OCI-LY7 (cell line): Measurements from ENCODE around the gene BAIAP2L1. TPM values are rescaled to one million over a fixed set of nuclear protein-coding genes. Genes with fewer than 3 reads are reported as not detected.

Experiments used
- BruUV-seq: library from RNA; stranded (reverse); fragments of 400-500 nt; replicated peaks from 2 replicates; lab custom pipeline; 2021; lab: Mats Ljungman, UMichigan
- CTCF ChIA-PET: fragments of 300-600 bp; sonication (Branson Sonifier 250); formaldehyde crosslinking; loops from one replicate; lab custom pipeline; 2022; ENCODE audit warnings: antibody characterized with exemption; ENCODE audit not compliant: unreplicated experiment; lab: Charles Lee
- POLR2A ChIA-PET: fragments of 300-600 bp; sonication (Branson Sonifier 250); formaldehyde crosslinking; loops from one replicate; lab custom pipeline; 2022; ENCODE audit warnings: antibody characterized with exemption; lab: Charles Lee
- DNase-seq: peaks from one replicate; pipeline ENCODE4 v3.0.0-alpha.2; 2015; ENCODE audit warnings: low spot score
- H2AFZ ChIP-seq: fragments of 200-600 bp; sonication (generic), shearing (Covaris generic); 2 replicates; pipeline ENCODE4 v1.6.1; 2014; ENCODE audit warnings: mild to moderate bottlenecking, antibody characterized with exemption, low read length, moderate library complexity
- H3K27ac ChIP-seq: fragments of 200-600 bp; sonication (generic); 2 replicates; pipeline ENCODE4 v1.5.1; 2014; ENCODE audit warnings: mixed run types, low read depth, mild to moderate bottlenecking, moderate library complexity, low read length, inconsistent platforms; ENCODE audit not compliant: poor library complexity, severe bottlenecking
- H3K36me3 ChIP-seq: fragments of 200-600 bp; sonication (generic); 2 replicates; pipeline ENCODE4 v1.6.1; 2014; ENCODE audit warnings: mild to moderate bottlenecking, antibody characterized with exemption, low read length, moderate library complexity, mixed read lengths; ENCODE audit not compliant: insufficient read depth
- H3K4me1 ChIP-seq: fragments of 200-600 bp; sonication (generic); 2 replicates; pipeline ENCODE4 v1.5.1; 2014; ENCODE audit warnings: mild to moderate bottlenecking, low read length; ENCODE audit not compliant: insufficient read depth, poor library complexity, severe bottlenecking
- H3K4me2 ChIP-seq: fragments of 200-600 bp; sonication (generic); 2 replicates; pipeline ENCODE4 v1.6.1; 2014; ENCODE audit warnings: mild to moderate bottlenecking, low read length
- H3K4me3 ChIP-seq: fragments of 200-600 bp; sonication (generic); 2 replicates; pipeline ENCODE4 v1.5.1; 2014; ENCODE audit warnings: mild to moderate bottlenecking, low read depth, low read length; ENCODE audit not compliant: poor library complexity, severe bottlenecking
- H3K79me2 ChIP-seq: fragments of 200-600 bp; sonication (generic); 2 replicates; pipeline ENCODE4 v1.6.1; 2016; ENCODE audit warnings: low read depth, mild to moderate bottlenecking, low read length, moderate library complexity, mixed read lengths; ENCODE audit not compliant: insufficient read depth
- H3K9me2 ChIP-seq: fragments of 200-600 bp; sonication (generic); 2 replicates; pipeline ENCODE4 v1.6.1; 2016; ENCODE audit warnings: mild to moderate bottlenecking, low read length, mixed read lengths; ENCODE audit not compliant: insufficient read depth
- H3K9me3 ChIP-seq: fragments of 200-600 bp; sonication (generic); 2 replicates; pipeline ENCODE4 v1.6.1; 2014; ENCODE audit warnings: mild to moderate bottlenecking, mixed run types, low read length, mixed read lengths
- H4K20me1 ChIP-seq: fragments of 200-600 bp; sonication (generic); 2 replicates; pipeline ENCODE4 v1.6.1; 2014; ENCODE audit warnings: mild to moderate bottlenecking, antibody characterized with exemption, low read length, moderate library complexity, mixed read lengths; ENCODE audit not compliant: insufficient read depth
- EZH2phosphoT487 ChIP-seq: fragments of 200-600 bp; sonication (generic); IDR thresholded peaks from 2 replicates; pipeline ENCODE4 v1.6.1; 2018; ENCODE audit warnings: low read depth, borderline replicate concordance, mild to moderate bottlenecking, mixed run types, antibody characterized with exemption, low read length, moderate library complexity, mixed read lengths
- intact Hi-C: fragments of 100-400 bp; cut with micrococcal nuclease; formaldehyde crosslinking; loops from one replicate; pipeline ENCODE4 v1.10.0; 2022; ENCODE audit not compliant: unreplicated experiment
- total RNA-seq, 2 experiments: library from RNA; depleted of rRNA in 1 of 2; stranded (reverse); fragments of >200 nt in 1 of 2; shearing (Covaris generic) in 1 of 2; gene quantifications; 2 replicates each; pipeline ENCODE4 v1.2.3, GENCODE V29; 2014 to 2022
- TF ChIP-seq, protein P1 (sequence below): fragments of 200-600 bp; sonication (generic); conservative IDR thresholded peaks from 2 replicates; pipeline ENCODE4 v1.5.1; 2014; ENCODE audit warnings: mild to moderate bottlenecking, antibody characterized with exemption, low read length, moderate library complexity, mixed read lengths

Gene BAIAP2L1
- total RNA-seq, 2 experiments from 2014 or later: not detected

DNA sequence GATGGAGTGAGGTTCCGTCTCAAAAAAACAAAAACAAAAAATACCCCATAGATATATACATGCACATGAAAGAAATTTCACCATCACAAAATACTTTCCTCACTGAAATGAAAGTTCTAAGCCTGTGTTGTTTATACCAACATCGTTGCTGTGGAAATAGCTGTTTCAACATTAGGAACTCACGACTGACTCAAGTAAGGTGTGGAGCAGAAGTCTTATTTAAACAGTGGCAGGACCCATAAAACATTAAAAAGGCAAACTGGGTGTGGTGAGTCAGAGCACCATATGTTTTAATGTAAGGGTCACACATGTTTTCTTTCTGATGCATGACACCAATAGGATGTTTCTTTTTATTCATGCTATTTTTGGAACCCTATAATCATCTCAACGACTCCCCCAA is 48.3 kb downstream of the BAIAP2L1 start:
- no peak overlapping the region for H3K4me3 ChIP-seq
- H4K20me1 ChIP-seq: no peaks in the 10 kb centered on the region
- ChIA-PET CTCF (no interaction called here), POLR2A (no interaction called here)
- BruUV-seq: no TSS peak
- no peak for TF ChIP-seq EZH2phosphoT487
- TF ChIP-seq, protein P1, sequence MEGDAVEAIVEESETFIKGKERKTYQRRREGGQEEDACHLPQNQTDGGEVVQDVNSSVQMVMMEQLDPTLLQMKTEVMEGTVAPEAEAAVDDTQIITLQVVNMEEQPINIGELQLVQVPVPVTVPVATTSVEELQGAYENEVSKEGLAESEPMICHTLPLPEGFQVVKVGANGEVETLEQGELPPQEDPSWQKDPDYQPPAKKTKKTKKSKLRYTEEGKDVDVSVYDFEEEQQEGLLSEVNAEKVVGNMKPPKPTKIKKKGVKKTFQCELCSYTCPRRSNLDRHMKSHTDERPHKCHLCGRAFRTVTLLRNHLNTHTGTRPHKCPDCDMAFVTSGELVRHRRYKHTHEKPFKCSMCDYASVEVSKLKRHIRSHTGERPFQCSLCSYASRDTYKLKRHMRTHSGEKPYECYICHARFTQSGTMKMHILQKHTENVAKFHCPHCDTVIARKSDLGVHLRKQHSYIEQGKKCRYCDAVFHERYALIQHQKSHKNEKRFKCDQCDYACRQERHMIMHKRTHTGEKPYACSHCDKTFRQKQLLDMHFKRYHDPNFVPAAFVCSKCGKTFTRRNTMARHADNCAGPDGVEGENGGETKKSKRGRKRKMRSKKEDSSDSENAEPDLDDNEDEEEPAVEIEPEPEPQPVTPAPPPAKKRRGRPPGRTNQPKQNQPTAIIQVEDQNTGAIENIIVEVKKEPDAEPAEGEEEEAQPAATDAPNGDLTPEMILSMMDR: no peak
- no peak overlapping the region for H3K4me2 ChIP-seq
- no peak overlapping the region for H3K27ac ChIP-seq
- no peaks in the 10 kb centered on the region for H3K36me3 ChIP-seq
- DNase-seq: no peak
- no peak overlapping the region for H2AFZ ChIP-seq
- H3K4me1 ChIP-seq: no peaks in the 10 kb centered on the region
- no peaks in the 10 kb centered on the region for H3K9me3 ChIP-seq
- no peaks in the 10 kb centered on the region for H3K9me2 ChIP-seq
- intact Hi-C loops: no loop called here
- no peaks in the 10 kb centered on the region for H3K79me2 ChIP-seq

DNA sequence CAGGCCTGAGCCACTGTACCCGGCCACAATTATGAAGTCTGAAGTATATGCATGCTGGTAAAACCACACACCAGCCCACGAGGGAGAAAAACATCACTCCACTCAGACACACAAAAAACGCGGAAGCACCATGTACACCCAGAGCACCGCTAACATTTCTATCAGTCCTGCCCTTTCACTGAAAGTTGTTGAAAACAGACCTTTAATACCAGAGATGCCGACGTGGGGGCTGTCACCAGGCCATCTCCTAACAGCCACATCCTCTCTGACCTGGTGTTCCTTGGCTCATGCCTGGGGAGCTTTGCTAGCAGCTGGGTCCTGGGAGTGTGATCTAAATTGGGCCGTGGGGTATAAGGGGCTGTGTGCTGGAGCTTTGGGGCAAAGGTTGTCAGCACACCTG is 49.8 kb downstream of the BAIAP2L1 start:
- Histone ChIP-seq H2AFZ (no peak overlapping the region), H3K9me3 (no peaks in the 10 kb centered on the region), H4K20me1 (no peaks in the 10 kb centered on the region), H3K9me2 (no peaks in the 10 kb centered on the region), H3K79me2 (no peaks in the 10 kb centered on the region), H3K4me3 (no peak overlapping the region), H3K4me1 (no peaks in the 10 kb centered on the region), H3K36me3 (no peaks in the 10 kb centered on the region), H3K4me2 (no peak overlapping the region), H3K27ac (no peak overlapping the region)
- ChIA-PET CTCF (no interaction called here), POLR2A (no interaction called here)
- no peak for DNase-seq
- no TSS peak for BruUV-seq
- intact Hi-C loops: no loop called here
- TF ChIP-seq, protein P1: no peak
- no peak for TF ChIP-seq EZH2phosphoT487

DNA sequence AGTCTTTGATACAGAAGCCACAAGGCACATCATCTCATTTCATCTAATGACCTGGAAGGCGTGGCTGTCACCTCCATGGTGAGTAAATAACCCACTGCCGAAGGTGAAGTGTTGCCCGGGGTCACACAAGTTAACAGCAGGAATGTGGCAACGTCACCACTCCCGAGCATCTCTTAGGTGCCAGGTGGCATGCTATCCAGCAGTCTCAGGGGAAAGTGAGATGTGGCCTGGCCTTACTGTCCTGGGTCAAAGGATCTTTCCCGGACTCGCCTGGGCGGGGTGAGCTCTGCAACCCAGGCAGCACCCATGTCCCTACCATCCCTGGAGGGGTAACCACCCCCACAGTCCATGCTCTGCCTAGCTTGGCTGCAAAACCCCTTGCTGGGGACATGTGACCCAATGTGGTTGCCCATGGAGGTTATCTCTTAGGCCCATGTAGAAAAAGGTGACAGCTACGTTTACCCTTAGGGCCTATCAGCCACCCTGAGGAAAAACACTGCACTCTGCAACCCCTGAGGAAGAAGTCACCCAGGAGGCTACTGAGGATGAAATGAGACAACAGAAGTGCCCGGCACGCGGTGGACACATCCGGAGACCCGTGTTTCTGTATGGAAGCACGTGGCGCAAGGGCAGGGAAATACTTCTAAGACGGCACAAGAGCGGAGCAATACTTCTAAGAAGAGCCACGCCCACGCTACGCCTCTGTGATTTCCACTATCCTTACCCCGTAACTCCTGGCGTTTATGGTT is 52.0 kb downstream of the BAIAP2L1 start:
- intact Hi-C loops: no loop called here
- Histone ChIP-seq H2AFZ (no peak overlapping the region), H4K20me1 (no peaks in the 10 kb centered on the region), H3K79me2 (no peaks in the 10 kb centered on the region), H3K4me1 (no peaks in the 10 kb centered on the region), H3K4me3 (no peak overlapping the region), H3K9me3 (no peaks in the 10 kb centered on the region), H3K36me3 (no peaks in the 10 kb centered on the region), H3K27ac (no peak overlapping the region), H3K4me2 (no peak overlapping the region), H3K9me2 (no peaks in the 10 kb centered on the region)
- ChIA-PET POLR2A (no interaction called here), CTCF (no interaction called here)
- no TSS peak for BruUV-seq
- DNase-seq: no peak
- TF ChIP-seq, protein P1: no peak
- TF ChIP-seq EZH2phosphoT487: no peak
